ENCODE results near the gene THSD7A.
"Not testable (repeated sequence)": the region's sequence is repeated elsewhere in the genome, so short reads cannot be mapped to it uniquely, and the experiment has no call there.

The THSD7A gene

GRCh38 chr7:11447106-11447505, 384.9 kb downstream of the THSD7A start:
- DNase-seq = no peak

GRCh38 chr7:11443934-11444333, 388.1 kb downstream of the THSD7A start:
- DNase-seq = not testable (repeated sequence)

GRCh38 chr7:11437994-11438393, 394.0 kb downstream of the THSD7A start:
- DNase-seq = no peak

GRCh38 chr7:11436773-11437524, 395.0 kb downstream of the THSD7A start:
- no peak for DNase-seq

- no peak for DNase-seq
These were observed 395.7 kb downstream of the THSD7A start for GRCh38 chr7:11436316-11436715.

GRCh38 chr7:11434366-11434765, 397.6 kb downstream of the THSD7A start:
- DNase-seq = no peak

- DNase-seq = no peak
These were observed 401.2 kb downstream of the THSD7A start for GRCh38 chr7:11430841-11431240.

- no peak for DNase-seq
These were observed 401.9 kb downstream of the THSD7A start for GRCh38 chr7:11430112-11430511.

GRCh38 chr7:11428877-11429581, 403.0 kb downstream of the THSD7A start:
- DNase-seq = no peak

GRCh38 chr7:11427686-11428273, 404.2 kb downstream of the THSD7A start:
- no peak for DNase-seq

GRCh38 chr7:11424006-11424405, 408.0 kb downstream of the THSD7A start:
- DNase-seq = no peak

GRCh38 chr7:11420049-11420448, 411.9 kb downstream of the THSD7A start:
- no peak for DNase-seq

- no peak for DNase-seq
These were observed 415.1 kb downstream of the THSD7A start for GRCh38 chr7:11416641-11417458.

- no peak for DNase-seq
These were observed 416.9 kb downstream of the THSD7A start for GRCh38 chr7:11415101-11415500.

- DNase-seq = no peak
These were observed 418.1 kb downstream of the THSD7A start for GRCh38 chr7:11413901-11414300.

- no peak for DNase-seq
These were observed 420.0 kb downstream of the THSD7A start for GRCh38 chr7:11412036-11412435.

GRCh38 chr7:11410656-11411644, 421.0 kb downstream of the THSD7A start:
- no peak for DNase-seq

- no peak for DNase-seq
These were observed 427.6 kb downstream of the THSD7A start for GRCh38 chr7:11404355-11404754.

GRCh38 chr7:11403781-11404180, 428.2 kb downstream of the THSD7A start:
- no peak for DNase-seq

- DNase-seq = no peak
These were observed 437.6 kb downstream of the THSD7A start for GRCh38 chr7:11394438-11394837.

GRCh38 chr7:11379641-11380040, 452.4 kb downstream of the THSD7A start:
- no peak for DNase-seq

GRCh38 chr7:11376529-11376928, 455.5 kb downstream of the THSD7A start:
- no peak for DNase-seq

All from stimulated activated naive CD4-positive, alpha-beta T cell treated with Interleukin-2 at 50 U/mL for 16 hours (primary cell).